Neuronal stem cell (in vitro differentiated cells): Measurements from ENCODE around the gene C11orf54.
A peak's percentile ranks its signal among the peaks of the same experiment; 100 is the strongest.

Experiments used
- DNase-seq: peaks from one replicate; pipeline ENCODE4 v3.0.0-alpha.2; 2013; ENCODE audit warnings: low spot score
- H2AFZ ChIP-seq: one replicate; pipeline ENCODE4 v1.6.1; 2013; ENCODE audit warnings: mild to moderate bottlenecking, low read length, inconsistent platforms
- H2AK5ac ChIP-seq: 2 replicates; pipeline ENCODE4 v1.6.1; 2013; ENCODE audit warnings: low read depth, mild to moderate bottlenecking, inconsistent platforms, low read length, moderate library complexity, mixed read lengths
- H2BK120ac ChIP-seq: 2 replicates; pipeline ENCODE4 v1.6.1; 2013; ENCODE audit warnings: low read depth, mild to moderate bottlenecking, inconsistent platforms, low read length, moderate library complexity, mixed read lengths
- H2BK12ac ChIP-seq: one replicate; pipeline ENCODE4 v1.6.1; 2013; ENCODE audit warnings: low read length, inconsistent platforms
- H2BK15ac ChIP-seq: 2 replicates; pipeline ENCODE4 v1.6.1; 2013; ENCODE audit warnings: mild to moderate bottlenecking, low read length, inconsistent platforms, mixed read lengths
- H2BK5ac ChIP-seq: one replicate; pipeline ENCODE4 v1.6.1; 2013; ENCODE audit warnings: inconsistent platforms, mild to moderate bottlenecking, low read length, moderate library complexity
- H3K14ac ChIP-seq: one replicate; pipeline ENCODE4 v1.6.1; 2013; ENCODE audit warnings: low read length, inconsistent platforms
- H3K18ac ChIP-seq: 2 replicates; pipeline ENCODE4 v1.6.1; 2013; ENCODE audit warnings: low read length, inconsistent platforms
- H3K23ac ChIP-seq: 2 replicates; pipeline ENCODE4 v1.6.1; 2013; ENCODE audit warnings: low read depth, mild to moderate bottlenecking, mixed read lengths, low read length, inconsistent platforms; ENCODE audit not compliant: poor library complexity
- H3K27ac ChIP-seq: replicated peaks from 3 replicates; pipeline ENCODE4 v1.5.1; 2013; ENCODE audit warnings: low read length, inconsistent platforms
- H3K27me3 ChIP-seq, 3 experiments: 2 replicates each; pipeline ENCODE4 v1.6.1; 2013; ENCODE audit warnings: low read length in 3 of 3, mild to moderate bottlenecking in 2 of 3, inconsistent platforms in 1 of 3, low read depth in 1 of 3, mixed read lengths in 1 of 3, moderate library complexity in 1 of 3; ENCODE audit not compliant: control insufficient read depth in 3 of 3, insufficient read depth in 3 of 3
- H3K36me3 ChIP-seq, 2 donors: replicated peaks in 1 of 2; 2 replicates each; pipeline ENCODE4 v1.6.1; 2013; ENCODE audit warnings: low read length in 2 of 2; ENCODE audit not compliant: control insufficient read depth in 2 of 2, insufficient read depth in 2 of 2
- H3K4ac ChIP-seq: 2 replicates; pipeline ENCODE4 v1.6.1; 2013; ENCODE audit warnings: inconsistent platforms, mild to moderate bottlenecking, low read length, moderate library complexity
- H3K4me1 ChIP-seq, 2 donors: 1 replicate in 1 of 2; 2 replicates in 1 of 2; pipeline ENCODE4 v1.6.1; 2013; ENCODE audit warnings: low read length in 2 of 2, low read depth in 1 of 2; ENCODE audit not compliant: control insufficient read depth in 2 of 2, insufficient read depth in 1 of 2
- H3K4me2 ChIP-seq: one replicate; pipeline ENCODE4 v1.6.1; 2013; ENCODE audit warnings: mild to moderate bottlenecking, low read length, inconsistent platforms; ENCODE audit not compliant: insufficient read depth, poor library complexity, severe bottlenecking
- H3K4me3 ChIP-seq, 2 donors: 2 replicates each; pipeline ENCODE4 v1.5.1; 2013; ENCODE audit warnings: low read length in 2 of 2, mild to moderate bottlenecking in 2 of 2, inconsistent platforms in 1 of 2, moderate library complexity in 1 of 2
- H3K79me1 ChIP-seq: one replicate; pipeline ENCODE4 v1.6.1; 2013; ENCODE audit warnings: low read depth, mild to moderate bottlenecking, inconsistent platforms, low read length, moderate library complexity
- H3K9ac ChIP-seq: one replicate; pipeline ENCODE4 v1.6.1; 2013; ENCODE audit warnings: mild to moderate bottlenecking, low read depth, low read length, inconsistent platforms; ENCODE audit not compliant: poor library complexity
- H3K9me3 ChIP-seq, 2 donors: replicated peaks in 1 of 2; 2 replicates each; pipeline versions ENCODE3 to v1.6.1; 2013; ENCODE audit warnings: low read length in 2 of 2, mild to moderate bottlenecking in 2 of 2, inconsistent platforms in 1 of 2, low read depth in 1 of 2, mixed read lengths in 1 of 2, moderate library complexity in 1 of 2; ENCODE audit not compliant: control insufficient read depth in 2 of 2, insufficient read depth in 1 of 2
- H4K8ac ChIP-seq: one replicate; pipeline ENCODE4 v1.6.1; 2013; ENCODE audit warnings: low read depth, mild to moderate bottlenecking, inconsistent platforms, low read length, moderate library complexity
- H4K91ac ChIP-seq: one replicate; pipeline ENCODE4 v1.6.1; 2013; ENCODE audit warnings: low read length, low read depth, mild to moderate bottlenecking, inconsistent platforms; ENCODE audit not compliant: poor library complexity
- WGBS, 2 donors: extraction: QIAGEN DNeasy Blood & Tissue Kit; methylation state at CpG; one replicate each; pipeline ENCODE4 v1.1.7; 2013; ENCODE audit warnings: missing lambda C conversion rate in 2 of 2, mixed read lengths in 1 of 2; ENCODE audit not compliant: insufficient read length in 2 of 2, insufficient replicate concordance in 1 of 2; ENCODE audit errors: extremely low coverage in 2 of 2; 5-methylcytosine and 5-hydroxymethylcytosine counted together

Gene C11orf54

GRCh38 chr11:93715797-93716396, 25.6 kb upstream of the C11orf54 start:
- no peak overlapping the region for H3K9ac ChIP-seq
- H2BK5ac ChIP-seq, result peak overlapping the region; percentile 21
- no peaks in the 10 kb centered on the region for H3K27me3 ChIP-seq
- H3K18ac ChIP-seq, result no peak overlapping the region
- peak overlapping the region; percentile 26 for H3K4me2 ChIP-seq
- WGBS, 2 donors, result no CpG with 5 or more reads among the region's 4 CpGs
- H2BK12ac ChIP-seq, result no peak overlapping the region
- H3K4me1 ChIP-seq, result peaks cover 0 to 12% of the 10 kb centered on the region in 2 donors
- no peak overlapping the region for H3K4ac ChIP-seq
- no peak overlapping the region for H4K91ac ChIP-seq
- no peak overlapping the region for H3K27ac ChIP-seq
- H3K79me1 ChIP-seq, result no peaks in the 10 kb centered on the region
- no peak overlapping the region for H2AFZ ChIP-seq
- no peak overlapping the region for H4K8ac ChIP-seq
- no peak overlapping the region for H3K4me3 ChIP-seq
- no peak for DNase-seq
- no peak overlapping the region for H2BK120ac ChIP-seq
- peaks cover 8 to 94% of the 10 kb centered on the region in 2 donors for H3K36me3 ChIP-seq
- H2BK15ac ChIP-seq, result no peak overlapping the region
- no peak overlapping the region for H2AK5ac ChIP-seq
- H3K9me3 ChIP-seq, result peaks cover 0 to 11% of the 10 kb centered on the region in 2 donors
- H3K14ac ChIP-seq, result no peak overlapping the region
- H3K23ac ChIP-seq, result no peak overlapping the region

GRCh38 chr11:93717501-93717900, 24.0 kb upstream of the C11orf54 start:
- Histone ChIP-seq H2AK5ac (no peak overlapping the region), H2BK120ac (no peak overlapping the region), H3K4me2 (no peak overlapping the region), H3K4me3 (no peak overlapping the region), H2BK15ac (no peak overlapping the region), H3K18ac (no peak overlapping the region), H3K4me1 (peaks cover 0 to 12% of the 10 kb centered on the region in 2 donors), H3K23ac (no peak overlapping the region), H4K91ac (no peak overlapping the region), H3K27me3 (no peaks in the 10 kb centered on the region), H3K36me3 (peaks cover 14 to 94% of the 10 kb centered on the region in 2 donors), H2BK5ac (no peak overlapping the region), H3K79me1 (no peaks in the 10 kb centered on the region), H4K8ac (no peak overlapping the region), H2BK12ac (no peak overlapping the region), H2AFZ (no peak overlapping the region), H3K4ac (no peak overlapping the region), H3K9ac (no peak overlapping the region), H3K9me3 (peaks cover 0 to 6% of the 10 kb centered on the region in 2 donors), H3K14ac (no peak overlapping the region), H3K27ac (no peak overlapping the region)
- DNase-seq, result no peak
- no CpG with 5 or more reads among the region's 1 CpG for WGBS, 2 donors

- H3K4me3 ChIP-seq, result no peak overlapping the region
- no peak overlapping the region for H2BK15ac ChIP-seq
- peaks cover 16 to 94% of the 10 kb centered on the region in 2 donors for H3K36me3 ChIP-seq
- no peak overlapping the region for H3K14ac ChIP-seq
- DNase-seq, result no peak
- H3K27me3 ChIP-seq, result no peaks in the 10 kb centered on the region
- H3K4me2 ChIP-seq, result no peak overlapping the region
- no peaks in the 10 kb centered on the region for H3K79me1 ChIP-seq
- H2AFZ ChIP-seq, result no peak overlapping the region
- no peak overlapping the region for H2AK5ac ChIP-seq
- H2BK5ac ChIP-seq, result no peak overlapping the region
- no peak overlapping the region for H4K8ac ChIP-seq
- H3K4me1 ChIP-seq, result peaks cover 0 to 12% of the 10 kb centered on the region in 2 donors
- H3K23ac ChIP-seq, result no peak overlapping the region
- H4K91ac ChIP-seq, result no peak overlapping the region
- H3K9me3 ChIP-seq, result peaks cover 0 to 3% of the 10 kb centered on the region in 2 donors
- H3K4ac ChIP-seq, result no peak overlapping the region
- no CpG with 5 or more reads among the region's 4 CpGs for WGBS, 2 donors
- no peak overlapping the region for H2BK120ac ChIP-seq
- no peak overlapping the region for H3K18ac ChIP-seq
- H2BK12ac ChIP-seq, result no peak overlapping the region
- H3K9ac ChIP-seq, result no peak overlapping the region
- H3K27ac ChIP-seq, result no peak overlapping the region
Measured at GRCh38 chr11:93718057-93718563, 23.4 kb upstream of the C11orf54 start.

- H2AK5ac ChIP-seq, result no peak overlapping the region
- no peak overlapping the region for H2BK12ac ChIP-seq
- H3K4me1 ChIP-seq, result peaks cover 0 to 12% of the 10 kb centered on the region in 2 donors
- no peak overlapping the region for H2AFZ ChIP-seq
- H4K8ac ChIP-seq, result no peak overlapping the region
- no peak overlapping the region for H2BK120ac ChIP-seq
- no peak overlapping the region for H3K18ac ChIP-seq
- H3K79me1 ChIP-seq, result no peaks in the 10 kb centered on the region
- no peak overlapping the region for H3K23ac ChIP-seq
- no peaks in the 10 kb centered on the region for H3K9me3 ChIP-seq
- no peaks in the 10 kb centered on the region for H3K27me3 ChIP-seq
- no CpG with 5 or more reads among the region's 4 CpGs for WGBS, 2 donors
- H3K4me3 ChIP-seq, result no peak overlapping the region
- peaks cover 19 to 94% of the 10 kb centered on the region in 2 donors for H3K36me3 ChIP-seq
- H4K91ac ChIP-seq, result no peak overlapping the region
- H3K4me2 ChIP-seq, result no peak overlapping the region
- no peak overlapping the region for H3K9ac ChIP-seq
- no peak overlapping the region for H3K14ac ChIP-seq
- H2BK5ac ChIP-seq, result no peak overlapping the region
- H3K4ac ChIP-seq, result no peak overlapping the region
- H2BK15ac ChIP-seq, result no peak overlapping the region
- no peak overlapping the region for H3K27ac ChIP-seq
- DNase-seq, result no peak
Measured at GRCh38 chr11:93719310-93719709, 22.2 kb upstream of the C11orf54 start.
